Measurements from ENCODE around the gene PPCDC.

Gene PPCDC

GRCh38 chr15:75058127-75058905, 34.9 kb downstream of the PPCDC start:
- H3K4me3 ChIP-seq (ENCODE audit: low read depth, low read length), result no peak overlapping the region
- TF ChIP-seq, protein P1, sequence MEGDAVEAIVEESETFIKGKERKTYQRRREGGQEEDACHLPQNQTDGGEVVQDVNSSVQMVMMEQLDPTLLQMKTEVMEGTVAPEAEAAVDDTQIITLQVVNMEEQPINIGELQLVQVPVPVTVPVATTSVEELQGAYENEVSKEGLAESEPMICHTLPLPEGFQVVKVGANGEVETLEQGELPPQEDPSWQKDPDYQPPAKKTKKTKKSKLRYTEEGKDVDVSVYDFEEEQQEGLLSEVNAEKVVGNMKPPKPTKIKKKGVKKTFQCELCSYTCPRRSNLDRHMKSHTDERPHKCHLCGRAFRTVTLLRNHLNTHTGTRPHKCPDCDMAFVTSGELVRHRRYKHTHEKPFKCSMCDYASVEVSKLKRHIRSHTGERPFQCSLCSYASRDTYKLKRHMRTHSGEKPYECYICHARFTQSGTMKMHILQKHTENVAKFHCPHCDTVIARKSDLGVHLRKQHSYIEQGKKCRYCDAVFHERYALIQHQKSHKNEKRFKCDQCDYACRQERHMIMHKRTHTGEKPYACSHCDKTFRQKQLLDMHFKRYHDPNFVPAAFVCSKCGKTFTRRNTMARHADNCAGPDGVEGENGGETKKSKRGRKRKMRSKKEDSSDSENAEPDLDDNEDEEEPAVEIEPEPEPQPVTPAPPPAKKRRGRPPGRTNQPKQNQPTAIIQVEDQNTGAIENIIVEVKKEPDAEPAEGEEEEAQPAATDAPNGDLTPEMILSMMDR (IDR thresholded peaks at IDR 0.05; ENCODE audit: borderline replicate concordance, insufficient read depth, low read depth, low read length), result no peak

DNA sequence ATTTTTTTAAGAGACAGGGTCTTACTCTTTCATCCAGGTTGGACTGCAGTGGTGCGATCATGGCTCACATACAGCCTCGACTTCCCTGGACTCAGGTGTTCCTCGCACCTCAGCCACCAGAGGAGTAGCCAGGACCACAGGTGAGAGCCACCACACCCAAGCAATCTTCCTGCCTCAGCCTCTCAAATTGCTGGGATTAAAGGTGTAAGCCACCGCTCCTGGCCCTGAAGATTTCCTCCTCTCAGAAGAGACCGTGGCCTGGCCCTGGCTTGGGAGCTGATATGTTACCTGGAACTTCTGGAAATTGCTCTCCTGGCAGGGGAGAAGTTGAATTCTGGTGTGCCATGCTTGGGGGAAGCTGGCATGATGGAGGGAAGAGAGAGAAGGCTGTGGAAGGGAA, 36.2 kb downstream of the PPCDC start:
- no peak overlapping the region for H3K4me3 ChIP-seq (ENCODE audit: low read depth, low read length)
- TF ChIP-seq, protein P1 (IDR thresholded peaks at IDR 0.05; ENCODE audit: borderline replicate concordance, insufficient read depth, low read depth, low read length), result no peak

GRCh38 chr15:75061272-75061671, 37.9 kb downstream of the PPCDC start:
- no peak overlapping the region for H3K4me3 ChIP-seq (ENCODE audit: low read depth, low read length)
- TF ChIP-seq, protein P1 (IDR thresholded peaks at IDR 0.05; ENCODE audit: borderline replicate concordance, insufficient read depth, low read depth, low read length), result no peak

DNA sequence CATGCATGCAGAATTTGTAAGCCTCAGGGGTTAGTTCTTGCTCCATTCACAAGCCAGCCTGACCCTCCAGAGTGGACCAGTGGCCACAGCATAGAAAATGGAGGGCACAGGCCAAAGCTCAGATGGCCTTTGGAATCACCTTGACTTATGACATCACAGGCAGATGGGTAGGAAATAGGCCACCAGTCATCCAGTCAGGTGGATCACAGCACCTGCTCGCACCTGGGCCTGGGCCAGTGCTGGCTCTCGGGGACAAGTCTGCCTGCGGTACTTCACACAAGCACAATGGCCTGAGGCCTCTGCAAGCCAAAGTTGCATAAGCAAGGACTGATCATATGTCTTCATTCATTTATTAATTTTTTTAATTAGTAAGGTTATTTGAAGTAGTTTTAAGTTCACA, 39.3 kb downstream of the PPCDC start:
- TF ChIP-seq, protein P1 (IDR thresholded peaks at IDR 0.05; ENCODE audit: borderline replicate concordance, insufficient read depth, low read depth, low read length), result no peak
- H3K4me3 ChIP-seq (ENCODE audit: low read depth, low read length), result no peak overlapping the region

GRCh38 chr15:75063338-75063737, 39.9 kb downstream of the PPCDC start:
- H3K4me3 ChIP-seq (ENCODE audit: low read depth, low read length), result no peak overlapping the region
- TF ChIP-seq, protein P1 (IDR thresholded peaks at IDR 0.05; ENCODE audit: borderline replicate concordance, insufficient read depth, low read depth, low read length), result no peak

- TF ChIP-seq, protein P1 (IDR thresholded peaks at IDR 0.05; ENCODE audit: borderline replicate concordance, insufficient read depth, low read depth, low read length), result no peak
- no peak overlapping the region for H3K4me3 ChIP-seq (ENCODE audit: low read depth, low read length)
These were observed 40.5 kb downstream of the PPCDC start for GRCh38 chr15:75063889-75064288.

DNA sequence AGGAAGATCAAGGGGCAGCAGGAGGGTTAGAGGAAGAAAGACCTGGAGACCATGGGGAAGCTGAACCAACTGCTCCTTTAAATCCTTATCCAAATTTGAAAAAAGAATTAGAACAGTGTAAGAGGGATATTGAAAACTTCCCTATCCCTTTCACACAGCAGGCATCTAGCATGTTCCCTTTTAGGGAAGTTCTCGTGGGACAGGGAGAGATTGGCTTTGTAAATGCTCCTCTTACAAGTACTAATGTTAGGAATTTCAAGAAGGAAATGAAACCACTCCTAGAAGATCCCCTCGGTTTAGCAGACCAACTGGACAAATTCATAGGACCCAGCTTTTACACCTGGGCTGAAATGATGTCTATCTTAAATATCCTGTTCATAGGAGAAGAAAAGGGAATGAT, 41.5 kb downstream of the PPCDC start:
- no peak overlapping the region for H3K4me3 ChIP-seq (ENCODE audit: low read depth, low read length)
- TF ChIP-seq, protein P1 (IDR thresholded peaks at IDR 0.05; ENCODE audit: borderline replicate concordance, insufficient read depth, low read depth, low read length), result no peak

Data from GM12875 (cell line).